NCI-H187 (cell line): Measurements from ENCODE around the gene RSPH6A.

Source experiments
- DNase-seq, 2 experiments: peaks; one replicate each; lab custom pipeline; 2025; lab: John Stamatoyannopoulos, UW

Gene RSPH6A

DNA sequence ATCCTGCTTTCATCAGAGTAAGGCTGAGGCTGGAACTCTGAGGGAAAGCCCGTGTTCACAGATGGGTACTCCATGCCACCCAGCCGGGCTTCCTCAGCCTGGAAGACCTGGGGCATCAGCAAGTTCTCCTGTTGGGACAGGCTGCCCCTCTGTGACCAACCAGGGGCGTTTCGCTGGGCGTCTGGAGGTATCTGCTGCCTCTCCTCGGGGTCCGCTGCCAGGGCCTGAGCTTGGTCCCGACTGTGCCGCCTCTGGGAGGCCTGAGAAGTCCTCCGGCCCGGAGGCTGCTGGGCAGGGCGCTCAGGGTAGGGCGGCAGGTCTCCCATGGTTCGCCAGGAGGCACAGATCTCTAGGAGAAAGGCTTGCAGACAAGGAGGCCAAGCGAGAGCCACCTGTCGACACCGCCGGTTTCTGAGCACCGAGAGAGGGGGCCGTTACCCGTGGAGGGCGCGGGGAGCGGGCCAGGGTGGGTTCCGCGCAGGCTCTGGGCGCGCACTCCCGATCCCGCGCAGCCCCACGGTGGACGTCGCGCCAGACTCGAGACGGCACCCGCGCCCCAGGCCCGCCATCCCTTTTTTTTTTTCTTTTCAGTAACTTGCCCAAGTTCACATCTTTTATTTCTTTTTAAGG lies at the start of gene RSPH6A:
TSS of gene RSPH6A (minus strand) at position 458 of the 630 bp plus-strand sequence. CDS start at position 326, 132 bp downstream.
- no peak for DNase-seq

DNA sequence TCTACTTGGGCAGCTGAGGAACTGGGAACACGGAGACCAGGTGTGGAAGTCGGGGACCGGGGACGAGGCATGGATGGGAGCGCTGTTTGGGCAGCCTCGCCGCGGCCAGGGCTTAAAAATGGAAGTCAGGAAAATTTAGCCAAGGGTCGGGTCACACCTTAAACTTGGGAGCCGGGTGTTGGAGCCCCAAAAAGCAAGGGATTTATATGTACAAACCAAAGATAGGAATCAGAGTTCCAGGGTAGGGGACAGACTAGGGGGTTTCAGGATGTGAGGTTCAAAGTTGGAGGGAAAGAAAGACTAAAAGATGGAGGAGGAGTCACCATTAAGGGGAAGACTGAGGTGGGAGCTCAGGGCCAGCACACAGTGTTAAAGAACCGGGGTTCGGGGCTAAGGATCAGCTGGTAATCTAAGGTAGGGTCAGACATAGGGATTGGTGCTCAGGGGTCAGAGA lies 49.5 kb upstream of the RSPH6A start:
- DNase-seq: no peak

DNA sequence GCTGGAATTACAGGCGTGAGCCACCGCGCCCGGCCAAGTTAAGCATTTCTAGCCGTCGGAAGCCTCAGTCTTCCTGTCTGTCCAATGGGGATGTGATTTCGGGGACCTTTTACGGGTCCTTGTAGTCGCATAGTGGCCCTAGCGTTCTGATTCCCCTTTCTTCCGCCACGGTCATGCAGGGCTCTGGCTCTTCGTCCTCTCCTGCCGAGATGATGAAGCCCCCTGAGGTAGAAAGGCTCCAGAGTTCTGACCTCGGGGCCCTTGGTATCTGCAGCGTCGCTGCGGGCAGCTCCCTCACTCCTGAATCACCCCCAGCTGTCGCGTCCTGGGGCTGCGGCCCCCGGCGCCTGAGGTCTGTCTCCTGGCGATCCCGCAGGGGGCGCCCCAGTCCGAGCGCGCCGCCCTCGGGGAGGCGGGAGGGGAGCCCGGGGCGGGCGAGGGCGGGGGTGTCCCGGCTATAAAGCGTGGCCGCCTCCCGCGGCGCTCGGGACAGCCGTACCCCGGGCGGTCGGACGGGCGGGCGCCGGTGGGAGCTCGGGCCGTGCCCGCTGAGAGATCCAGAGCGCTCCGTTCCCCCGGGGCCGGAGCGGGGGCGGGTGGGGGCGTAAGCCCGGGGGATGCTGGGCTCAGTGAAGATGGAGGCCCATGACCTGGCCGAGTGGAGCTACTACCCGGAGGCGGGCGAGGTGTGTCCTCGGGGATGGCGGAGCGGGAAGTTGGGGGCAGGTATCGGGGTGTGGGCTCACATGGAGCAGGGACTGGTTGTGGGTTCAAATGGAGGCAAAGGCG lies 48.9 kb upstream of the RSPH6A start, which contains the start of gene FOXA3:
TSS of gene FOXA3 (plus strand) at position 487 of the 789 bp plus-strand sequence. CDS start at position 618, 131 bp downstream.
- DNase-seq: no peak

DNA sequence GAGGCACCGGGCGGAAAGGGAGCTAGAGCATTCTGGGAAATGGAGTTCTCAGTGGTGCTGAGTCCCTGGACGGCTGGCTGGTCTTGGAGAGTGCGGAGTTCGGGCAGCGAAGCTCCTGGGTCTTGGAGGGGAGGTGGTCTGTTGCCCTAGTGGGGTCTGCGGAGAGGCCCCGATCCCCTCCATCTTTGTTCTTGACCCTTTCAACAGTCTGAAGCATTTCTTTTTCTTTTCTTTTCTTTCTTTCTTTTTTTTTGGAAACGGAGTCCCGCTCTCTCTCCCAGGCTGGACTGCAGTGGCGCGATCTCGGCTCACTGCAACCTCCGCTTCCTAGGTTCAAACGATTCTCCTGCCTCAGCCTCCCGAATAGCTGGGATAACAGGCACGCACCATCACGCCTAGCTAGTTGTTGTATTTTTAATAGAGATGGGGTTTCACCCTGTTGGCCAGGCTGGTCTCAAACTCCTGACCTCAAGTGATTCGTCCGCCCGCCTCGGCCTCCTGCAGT lies 48.3 kb upstream of the RSPH6A start:
- no peak for DNase-seq

DNA sequence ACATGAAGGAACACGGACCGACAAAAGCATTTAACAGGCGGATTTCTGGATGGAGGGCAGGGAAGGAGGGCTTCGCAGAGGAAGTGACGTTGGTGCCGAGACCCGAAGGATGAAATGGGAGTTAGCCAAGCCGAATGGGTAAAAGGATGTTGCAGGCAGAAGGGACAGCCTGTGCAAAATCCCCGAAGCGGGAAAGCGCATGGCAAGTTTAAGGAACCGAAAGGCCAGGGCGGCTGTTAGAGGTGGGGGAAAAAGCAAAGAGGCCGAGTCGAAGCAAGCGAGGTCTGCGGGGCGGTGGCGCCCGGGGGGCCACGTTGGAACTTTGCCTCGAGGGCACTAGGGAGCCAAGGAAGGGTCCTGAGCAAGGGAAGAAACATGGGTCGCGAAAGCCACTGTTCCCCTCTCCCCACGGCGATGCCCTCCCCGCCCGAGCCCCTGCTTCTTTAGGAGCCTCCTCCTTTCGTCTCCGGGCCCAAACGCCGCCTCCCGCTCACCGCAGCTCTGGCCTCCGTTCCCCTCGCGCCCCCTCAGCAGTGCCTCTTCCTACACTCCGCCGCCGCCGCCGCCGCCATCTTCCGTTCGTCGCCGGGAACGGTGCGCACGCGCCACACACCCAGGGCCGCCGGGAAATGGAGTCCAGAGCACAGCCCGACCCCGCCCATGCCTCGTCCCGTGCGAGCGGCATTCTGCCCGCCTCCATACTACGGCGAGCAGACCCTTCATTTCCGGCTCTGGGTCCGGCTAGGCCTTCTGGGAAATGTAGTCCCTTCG lies 47.6 kb upstream of the RSPH6A start, which contains the start of gene SYMPK:
TSS of gene SYMPK (minus strand) at position 584 of the 771 bp plus-strand sequence. CDS start 8,652 bp downstream, outside the sequence.
- DNase-seq: peak; percentile 92 to 98

DNA sequence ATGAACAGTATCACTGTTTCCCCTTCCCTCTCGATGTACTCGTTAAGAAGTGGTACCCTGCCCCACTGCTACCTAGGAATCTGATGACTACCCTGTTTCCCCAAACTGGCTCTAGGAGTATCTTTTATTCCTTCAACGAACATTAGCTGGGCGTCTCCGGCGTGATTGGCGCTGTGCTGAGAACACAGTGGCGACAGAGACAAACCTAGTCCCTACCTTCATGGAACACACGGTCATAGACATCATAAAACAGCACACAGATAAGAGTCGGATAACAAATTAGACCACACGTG lies 47.1 kb upstream of the RSPH6A start:
- no peak for DNase-seq

DNA sequence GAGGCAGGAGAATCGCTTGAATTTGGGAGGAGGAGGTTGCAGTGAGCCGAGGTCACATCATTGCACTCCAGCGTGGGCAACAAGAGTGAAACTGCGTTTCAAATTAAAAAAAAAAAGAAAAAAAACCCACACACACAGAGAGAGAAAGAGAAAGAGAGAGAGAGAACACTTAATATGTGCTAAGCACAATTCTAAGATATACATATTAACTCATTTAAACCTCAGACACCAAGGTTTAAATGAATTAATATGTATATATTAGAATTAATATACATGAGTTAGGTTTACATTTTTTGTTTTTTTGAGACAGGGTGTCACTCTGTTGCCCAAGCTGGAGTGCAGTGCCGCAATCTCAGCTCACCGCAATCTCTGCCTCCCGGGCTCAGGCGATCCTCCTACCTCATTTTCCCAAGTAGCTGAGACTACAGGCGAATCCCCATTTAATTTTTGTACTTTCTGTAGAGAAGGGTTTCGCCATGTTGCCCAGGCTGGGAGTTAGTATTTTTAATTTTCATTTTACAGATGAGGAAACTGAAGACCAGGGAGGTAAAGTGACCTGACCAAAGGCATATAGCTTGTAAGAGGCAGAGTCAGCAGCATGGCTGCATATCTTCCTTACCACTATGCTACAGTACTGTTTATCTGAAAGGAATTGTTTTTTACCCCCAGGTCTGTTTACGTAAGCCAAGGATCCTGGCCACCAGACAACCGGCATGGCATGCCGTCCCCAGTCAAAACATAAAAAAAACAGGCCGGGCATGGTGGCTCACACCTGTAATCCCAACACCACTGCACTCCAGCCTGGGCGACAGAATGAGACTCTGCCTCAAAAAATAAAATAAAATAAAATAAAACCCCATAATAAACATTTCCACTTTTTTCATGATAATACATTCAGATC lies 45.5 kb upstream of the RSPH6A start:
- no peak for DNase-seq

DNA sequence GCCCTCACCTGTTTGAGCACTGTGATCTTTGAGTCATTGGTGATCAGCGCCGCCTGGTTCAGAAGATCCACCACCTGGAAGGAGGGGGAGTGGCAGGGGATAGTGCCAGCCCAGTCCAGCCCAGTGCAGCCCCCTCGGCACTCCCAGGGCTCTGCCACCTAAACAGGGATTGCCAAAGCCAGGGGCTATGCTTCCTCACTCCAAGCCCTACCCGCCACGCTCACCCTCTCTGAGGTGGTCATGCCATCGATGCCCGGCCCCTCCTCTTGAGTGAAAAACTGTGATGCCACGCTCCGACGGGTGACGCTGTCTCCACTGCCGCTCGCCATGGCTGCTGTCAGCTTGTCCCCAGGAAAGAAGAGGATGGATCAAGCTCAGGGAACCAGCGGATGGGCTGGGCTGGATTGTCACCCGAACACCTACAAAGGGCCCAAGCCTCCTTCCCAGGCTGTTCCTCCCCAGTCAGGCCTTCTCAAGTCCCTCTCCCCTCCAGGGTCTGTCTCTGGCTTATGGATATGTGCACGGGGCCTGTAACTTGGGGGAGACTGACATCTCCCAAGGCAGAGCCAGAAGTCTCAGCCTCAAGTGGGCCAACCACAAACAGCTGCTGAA lies 39.2 kb upstream of the RSPH6A start:
- no peak for DNase-seq

DNA sequence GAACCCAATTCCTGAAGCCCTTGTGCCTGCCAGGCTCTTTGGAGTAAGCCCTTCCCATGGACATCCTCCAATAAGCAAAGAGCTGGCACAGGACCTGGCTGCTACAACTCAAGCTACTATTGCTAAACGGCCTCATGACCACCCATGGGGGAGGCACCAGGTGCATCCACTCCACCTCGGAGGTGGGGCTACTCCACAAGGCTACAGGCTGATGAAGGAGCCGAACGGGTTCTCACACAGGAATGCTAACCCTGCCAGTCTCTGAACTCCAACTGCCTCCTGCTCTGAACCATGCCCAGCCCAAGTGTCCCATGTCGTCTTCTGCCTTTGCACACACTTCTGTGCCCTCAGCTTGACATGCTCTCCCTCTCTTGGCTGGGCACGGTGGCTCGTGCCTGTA lies 37.9 kb upstream of the RSPH6A start:
- no peak for DNase-seq

DNA sequence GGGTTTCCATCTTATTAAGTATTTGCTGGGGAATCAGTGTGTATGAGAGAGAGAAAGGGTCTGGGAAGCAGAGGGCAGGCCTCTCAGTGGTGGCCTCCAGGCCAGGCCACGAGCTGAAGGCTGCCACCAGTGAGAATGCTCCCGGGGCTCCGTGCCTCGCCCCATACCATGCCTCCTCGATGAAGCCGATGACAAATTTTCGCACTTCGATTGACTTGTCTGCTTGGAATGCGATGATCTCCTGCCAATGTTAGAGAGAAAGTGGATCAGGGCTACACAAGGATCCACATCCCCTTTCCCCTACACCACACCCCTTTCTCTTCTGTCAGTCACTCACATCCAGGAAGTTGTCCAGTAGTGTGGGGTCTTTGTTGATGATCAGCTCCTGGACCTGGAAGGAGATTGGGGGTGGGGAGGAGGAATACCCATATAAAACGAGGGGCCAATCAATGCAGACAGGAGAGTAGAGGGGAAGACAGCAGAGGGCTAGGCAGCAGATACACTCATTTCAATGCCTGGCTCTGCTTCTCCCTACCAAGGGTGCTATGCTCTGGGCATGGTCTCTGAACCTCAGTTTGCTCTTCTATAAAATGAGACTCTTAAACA lies 37.1 kb upstream of the RSPH6A start:
- DNase-seq: no peak

DNA sequence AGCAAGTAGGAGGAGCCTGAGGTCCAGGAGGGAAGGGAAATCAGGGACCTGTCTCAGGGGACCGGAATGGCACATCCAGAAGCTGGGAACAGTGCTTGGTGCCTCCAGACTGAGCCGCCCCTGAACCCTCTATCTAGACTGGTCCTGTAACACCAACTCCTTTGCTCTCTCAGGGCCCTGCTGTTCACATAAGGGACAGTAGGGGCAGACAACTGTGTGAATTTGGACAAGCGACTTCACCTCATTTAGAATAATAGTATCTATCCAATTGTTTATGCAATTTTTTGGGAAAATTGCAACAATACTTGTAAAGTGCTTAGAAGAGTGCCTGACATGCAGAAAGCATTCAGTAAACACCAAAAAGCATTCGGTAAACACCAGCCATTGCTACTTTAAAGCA lies 33.8 kb upstream of the RSPH6A start:
- no peak for DNase-seq

DNA sequence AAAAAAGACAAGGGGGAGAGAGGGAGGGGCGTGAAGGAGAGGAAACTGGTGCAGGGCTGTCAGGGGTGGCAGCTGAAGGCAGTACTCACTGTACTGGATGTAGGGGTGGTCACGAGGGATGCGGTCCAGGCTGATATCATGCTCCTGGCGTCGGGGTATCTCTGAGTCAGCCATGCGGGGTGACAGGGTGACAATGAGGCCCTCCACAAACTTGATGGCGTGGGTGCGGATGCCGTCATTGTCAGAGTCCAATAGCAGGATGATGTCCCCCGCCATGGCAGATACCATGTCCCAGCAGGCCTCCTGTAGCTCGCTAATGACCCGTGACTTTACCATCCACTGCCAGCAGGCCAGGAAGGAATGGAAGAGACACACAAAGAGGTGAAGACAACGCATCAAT lies 32.6 kb upstream of the RSPH6A start:
- DNase-seq: no peak

DNA sequence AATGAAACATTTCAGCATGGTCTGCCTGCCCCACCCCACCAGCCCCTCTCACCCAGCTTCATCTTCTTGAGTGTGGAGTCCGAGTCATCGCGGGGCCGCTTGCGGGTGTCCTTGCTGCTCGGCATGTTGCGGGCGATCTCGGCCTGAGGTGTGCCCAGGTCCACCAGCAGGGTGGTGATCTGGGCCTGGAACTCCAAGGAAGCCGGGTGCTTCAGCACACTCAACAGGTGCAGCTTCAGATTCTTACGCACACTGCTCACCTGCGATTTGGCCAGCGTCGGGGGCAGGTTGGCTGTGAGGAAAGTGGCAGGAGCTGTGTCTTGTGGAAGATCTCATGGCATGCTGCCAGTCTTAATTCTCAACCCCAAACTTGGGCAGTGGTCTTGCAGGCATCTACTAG lies 27.1 kb upstream of the RSPH6A start:
- DNase-seq: no peak

DNA sequence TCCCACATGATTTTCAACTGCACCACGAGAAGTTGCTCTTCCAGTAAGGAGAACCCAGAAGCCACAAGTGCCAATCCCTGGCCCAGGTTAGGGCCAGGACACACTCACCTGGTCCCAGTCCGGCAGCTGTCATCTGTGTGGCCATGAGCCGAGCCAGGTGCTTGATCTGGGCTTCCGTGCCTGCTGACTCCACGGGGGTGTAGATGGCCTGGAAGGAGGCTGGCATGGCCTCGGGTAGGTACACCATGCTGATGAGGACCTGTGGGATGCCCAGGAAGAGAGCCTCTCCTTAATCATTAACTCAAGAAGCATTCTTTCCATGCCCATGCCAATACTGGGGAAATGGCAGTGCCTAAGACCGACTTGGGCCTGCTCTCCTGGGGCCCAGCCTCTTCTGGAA lies 19.9 kb upstream of the RSPH6A start:
- no peak for DNase-seq

DNA sequence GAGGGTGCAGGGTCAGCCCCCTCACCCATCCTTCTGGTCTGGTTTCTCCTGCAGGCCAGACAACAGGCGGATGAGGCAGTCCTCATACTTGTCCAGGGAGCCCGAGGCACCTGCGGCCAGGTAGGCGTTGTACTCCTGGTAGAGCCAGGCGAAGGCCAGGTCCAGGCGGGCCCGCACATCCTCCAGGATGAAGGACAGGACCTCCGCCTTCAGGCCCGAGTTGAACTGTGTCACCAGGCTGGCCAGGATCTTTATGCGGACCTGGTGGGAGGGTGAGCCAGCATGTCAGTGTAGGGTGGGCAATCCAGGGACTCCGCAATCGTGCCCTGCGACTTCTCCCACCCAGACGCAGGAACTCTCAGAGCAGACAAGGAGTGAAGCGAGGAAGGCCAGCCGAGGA lies 13.8 kb upstream of the RSPH6A start:
- no peak for DNase-seq

DNA sequence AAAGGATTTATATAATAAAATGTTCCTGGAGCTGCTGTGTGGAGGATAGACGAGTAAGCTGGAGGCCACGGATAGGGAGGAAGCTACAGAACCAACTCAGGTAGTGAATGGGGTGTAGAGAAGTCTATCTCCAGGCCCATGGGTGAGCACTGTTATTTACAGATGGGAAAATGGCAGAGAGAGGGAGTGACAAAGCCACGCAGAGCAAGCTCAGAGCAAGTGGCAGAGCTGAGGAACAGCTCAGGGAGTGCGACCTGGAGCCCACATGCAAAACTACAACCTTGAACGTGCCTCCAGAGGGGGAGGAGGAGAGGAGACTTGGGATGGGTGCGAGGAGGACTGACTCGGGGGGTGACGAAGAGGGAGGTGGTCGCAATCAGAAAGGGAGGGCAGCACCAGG lies 13.4 kb upstream of the RSPH6A start:
- DNase-seq: no peak

DNA sequence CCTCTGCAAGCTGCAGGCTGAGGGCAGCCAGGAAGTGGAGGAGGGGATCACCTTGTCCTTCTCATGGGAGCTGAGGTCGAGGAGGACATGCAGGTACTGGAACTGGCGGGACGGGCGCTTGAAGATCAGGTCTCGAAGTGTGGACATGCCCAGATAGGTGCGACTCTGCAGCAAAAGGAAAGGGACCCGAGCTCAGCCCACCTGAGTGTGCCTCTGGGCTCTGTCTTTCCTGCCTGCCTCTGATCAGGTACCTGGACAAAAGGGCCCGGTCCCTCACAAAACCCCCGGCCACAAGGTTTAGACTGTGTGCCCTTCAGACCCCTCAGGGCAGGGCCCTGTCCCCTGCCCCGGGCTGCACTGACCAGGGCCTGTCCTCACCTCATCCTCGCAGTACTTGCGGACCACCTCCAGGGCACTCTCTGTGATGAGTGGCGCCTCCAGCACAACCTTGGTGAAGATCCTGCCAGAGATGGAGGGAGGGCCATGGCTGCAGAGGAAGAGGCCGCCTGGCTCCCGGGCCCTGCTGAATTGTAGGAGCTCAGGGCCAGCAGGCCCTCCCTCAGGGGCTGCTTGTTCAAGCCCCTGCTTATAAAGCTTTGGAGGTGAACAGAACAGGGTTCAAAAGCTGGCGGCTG lies 12.5 kb upstream of the RSPH6A start:
- no peak for DNase-seq

DNA sequence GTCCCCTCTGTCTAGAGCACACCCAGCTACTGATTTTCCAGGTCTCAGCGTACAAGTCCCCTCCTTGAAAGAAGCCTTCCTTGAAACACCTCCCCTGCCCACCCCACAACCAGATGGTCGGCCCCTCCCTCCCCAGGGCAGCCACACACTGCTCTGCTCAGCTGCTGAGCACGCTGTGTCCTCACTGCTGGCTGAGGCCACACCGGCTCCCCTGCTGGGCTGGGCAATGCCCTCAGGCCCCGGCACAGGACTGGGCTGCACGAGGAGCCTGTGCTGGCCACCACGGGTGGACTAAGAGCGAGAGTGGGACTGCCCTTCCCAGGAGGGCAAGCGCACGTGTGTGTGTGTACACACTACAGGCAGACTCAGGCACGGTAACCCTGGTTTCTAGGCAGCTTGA lies 11.8 kb upstream of the RSPH6A start:
- DNase-seq: no peak

DNA sequence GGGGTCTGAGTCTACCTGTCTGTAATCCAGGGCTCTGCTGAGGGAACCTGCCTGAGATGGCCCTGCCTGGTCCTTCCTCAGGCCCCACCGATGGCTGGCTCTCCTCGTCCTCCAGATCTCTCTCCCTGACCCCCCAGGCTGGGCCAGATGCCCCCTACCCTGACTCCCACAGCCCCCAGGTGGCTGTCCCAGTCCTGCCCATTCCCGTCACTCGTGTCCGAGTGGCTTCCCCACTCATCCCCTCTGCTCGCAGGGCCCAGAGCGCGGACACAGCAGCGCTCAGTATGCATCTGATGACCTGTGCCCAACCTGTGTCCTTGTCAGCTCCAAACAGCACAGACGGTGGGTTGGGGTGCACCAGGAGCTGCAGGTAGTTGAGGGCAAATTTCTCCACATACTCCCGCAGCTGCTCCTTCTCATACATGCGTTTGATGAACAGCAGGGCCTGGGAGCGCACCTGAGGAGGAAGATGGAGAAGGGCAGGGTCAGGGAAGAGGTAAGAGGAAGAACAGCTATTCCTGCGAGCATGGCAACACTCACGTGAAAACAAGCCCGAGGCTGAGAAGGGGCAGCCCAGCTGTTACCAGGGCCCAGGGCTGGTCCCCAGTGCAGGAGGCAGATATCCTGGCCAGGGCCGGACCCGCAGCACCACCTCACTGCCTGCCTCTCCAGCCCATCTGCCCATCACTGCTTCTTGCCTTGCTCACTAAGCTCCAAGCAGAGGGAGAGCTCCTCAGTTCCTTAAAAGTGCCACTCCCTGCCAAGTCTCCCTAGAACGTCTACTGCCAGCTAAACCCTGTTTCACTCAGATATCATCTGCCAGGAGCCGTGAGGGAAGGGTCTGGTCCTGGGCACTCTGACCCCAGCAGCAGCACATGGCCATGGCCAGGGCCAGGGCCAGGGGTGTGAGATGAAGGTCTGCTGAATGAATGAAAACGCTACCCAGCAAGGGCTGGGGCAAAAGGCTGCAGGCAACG lies 11.1 kb upstream of the RSPH6A start:
- no peak for DNase-seq
